Jurkat, Clone E6-1 (cell line): Measurements from ENCODE around the gene CDON.

Experiments
- DNase-seq: peaks from one replicate; pipeline ENCODE4 v3.0.0-alpha.2; 2011; ENCODE audit warnings: low read depth, low spot score
- H3K4me3 ChIP-seq: 2 replicates; pipeline ENCODE4 v1.5.1; 2011; ENCODE audit warnings: mild to moderate bottlenecking, low read length, control low read depth, moderate library complexity

CDON gene

GRCh38 chr11:126083829-126084607 lies 21.4 kb upstream of the CDON start:
- peak; percentile 93 for DNase-seq
- peak overlapping the region; percentile 39 for H3K4me3 ChIP-seq

- H3K4me3 ChIP-seq = no peak overlapping the region
- no peak for DNase-seq
Measured at GRCh38 chr11:126082251-126083109, 19.8 kb upstream of the CDON start.

- DNase-seq = no peak
- no peak overlapping the region for H3K4me3 ChIP-seq
Measured at GRCh38 chr11:126081915-126082250, 19.2 kb upstream of the CDON start.

GRCh38 chr11:126080161-126080941 lies 17.7 kb upstream of the CDON start:
- DNase-seq = no peak
- H3K4me3 ChIP-seq = no peak overlapping the region

- DNase-seq = no peak
- H3K4me3 ChIP-seq = no peak overlapping the region
Measured at GRCh38 chr11:126079621-126080124, 17.0 kb upstream of the CDON start.

- no peak overlapping the region for H3K4me3 ChIP-seq
- no peak for DNase-seq
Measured at GRCh38 chr11:126076641-126077040, 14.0 kb upstream of the CDON start.

- DNase-seq = no peak
- no peak overlapping the region for H3K4me3 ChIP-seq
Measured at GRCh38 chr11:126072801-126073594, 10.3 kb upstream of the CDON start.

- H3K4me3 ChIP-seq = no peak overlapping the region
- DNase-seq = no peak
Measured at GRCh38 chr11:126072141-126072741, 9.6 kb upstream of the CDON start.

- no peak for DNase-seq
- peak overlapping the region; percentile 44 for H3K4me3 ChIP-seq
Measured at GRCh38 chr11:126063507-126063852, 814 bp upstream of the CDON start.

GRCh38 chr11:126061707-126062678 lies 673 bp downstream of the CDON start:
- DNase-seq = no peak
- H3K4me3 ChIP-seq = peak overlapping the region; percentile 54

GRCh38 chr11:126060757-126061171 lies 1.9 kb downstream of the CDON start:
- no peak overlapping the region for H3K4me3 ChIP-seq
- DNase-seq = no peak

GRCh38 chr11:126059238-126059781 lies 3.4 kb downstream of the CDON start:
- DNase-seq = no peak
- H3K4me3 ChIP-seq = no peak overlapping the region

- H3K4me3 ChIP-seq = no peak overlapping the region
- DNase-seq = no peak
Measured at GRCh38 chr11:126058105-126058874, 4.4 kb downstream of the CDON start.

GRCh38 chr11:126054882-126055281 lies 7.8 kb downstream of the CDON start:
- no peak overlapping the region for H3K4me3 ChIP-seq
- DNase-seq = no peak

GRCh38 chr11:126054408-126054807 lies 8.3 kb downstream of the CDON start:
- H3K4me3 ChIP-seq = no peak overlapping the region
- no peak for DNase-seq
